ENCODE results near the gene DPP6.

- no peak for TF ChIP-seq POLR2A (IDR thresholded peaks at IDR 0.05; ENCODE audit: low read length)
- TF ChIP-seq GATA1 (IDR thresholded peaks at IDR 0.05; ENCODE audit: low read depth, low read length): no peak
Measured at GRCh38 chr7:154744256-154744860, 692.2 kb downstream of the DPP6 start.
